IMR-90 (cell line): ENCODE results near the gene PTK7. TPM values are rescaled to one million over a fixed set of nuclear protein-coding genes. Genes with fewer than 3 reads are reported as not detected.

Experiments used
- ATAC-seq: fragments of 200-7000 bp; cut with Tn5 transposase; 2 replicates; pipeline ENCODE4 v1.9.1; 2020; ENCODE audit warnings: low read depth, mild to moderate bottlenecking, moderate library complexity
- BruUV-seq: library from RNA; stranded (reverse); fragments of 400-500 nt; replicated peaks from 2 replicates; lab custom pipeline; 2021; lab: Mats Ljungman, UMichigan
- CTCF ChIA-PET: fragments of 300-600 bp; formaldehyde crosslinking; extraction: SDS; loops from one replicate; lab custom pipeline; 2021; ENCODE audit warnings: antibody characterized with exemption; lab: Yijun Ruan, JAX
- POLR2A ChIA-PET: fragments of 300-600 bp; sonication (Branson Sonifier 250); formaldehyde crosslinking; loops from one replicate; lab custom pipeline; 2022; ENCODE audit warnings: antibody characterized with exemption; ENCODE audit not compliant: unreplicated experiment; lab: Charles Lee
- DNase-seq: peaks from one replicate; pipeline ENCODE4 v3.0.0; 2013
- H2AFZ ChIP-seq: replicated peaks from 2 replicates; pipeline ENCODE3; 2013; ENCODE audit warnings: low read length, mild to moderate bottlenecking; ENCODE audit not compliant: poor library complexity
- H2AK5ac ChIP-seq: 2 replicates; pipeline ENCODE4 v1.6.1; 2013; ENCODE audit warnings: low read depth, low read length, inconsistent platforms
- H2AK9ac ChIP-seq: replicated peaks from 2 replicates; pipeline ENCODE3; 2013; ENCODE audit warnings: mild to moderate bottlenecking, low read depth, low read length, moderate library complexity; ENCODE audit not compliant: poor library complexity
- H2BK120ac ChIP-seq: 2 replicates; pipeline ENCODE4 v1.6.1; 2013; ENCODE audit warnings: low read depth, low read length, inconsistent platforms
- H2BK15ac ChIP-seq: 3 replicates; pipeline ENCODE4 v1.6.1; 2013; ENCODE audit warnings: low read depth, low read length, inconsistent platforms
- H2BK20ac ChIP-seq: 2 replicates; pipeline ENCODE4 v1.6.1; 2013; ENCODE audit warnings: low read depth, mild to moderate bottlenecking, inconsistent platforms, low read length, moderate library complexity
- H2BK5ac ChIP-seq: 2 replicates; pipeline ENCODE4 v1.6.1; 2013; ENCODE audit warnings: mild to moderate bottlenecking, low read depth, low read length, inconsistent platforms; ENCODE audit not compliant: poor library complexity, severe bottlenecking
- H3K14ac ChIP-seq: replicated peaks from 2 replicates; pipeline ENCODE4 v1.6.1; 2013; ENCODE audit warnings: low read depth, low read length, inconsistent platforms
- H3K18ac ChIP-seq: 2 replicates; pipeline ENCODE4 v1.6.1; 2013; ENCODE audit warnings: low read depth, low read length, control low read depth
- H3K23ac ChIP-seq: 2 replicates; pipeline ENCODE4 v1.6.1; 2013; ENCODE audit warnings: low read depth, low read length, inconsistent platforms
- H3K27ac ChIP-seq: 2 replicates; pipeline ENCODE4 v1.5.1; 2013; ENCODE audit warnings: mild to moderate bottlenecking, control low read depth, low read length; ENCODE audit not compliant: insufficient read depth
- H3K27me3 ChIP-seq: 2 replicates; pipeline ENCODE4 v1.6.1; 2013; ENCODE audit warnings: low read length; ENCODE audit not compliant: control insufficient read depth, insufficient read depth
- H3K36me3 ChIP-seq: 2 replicates; pipeline ENCODE4 v1.6.1; 2013; ENCODE audit warnings: low read length, mixed read lengths; ENCODE audit not compliant: control insufficient read depth, insufficient read depth
- H3K4ac ChIP-seq: 2 replicates; pipeline ENCODE4 v1.6.1; 2013; ENCODE audit warnings: low read depth, low read length, inconsistent platforms
- H3K4me1 ChIP-seq: 2 replicates; pipeline ENCODE4 v1.6.1; 2013; ENCODE audit warnings: low read length, mixed read lengths; ENCODE audit not compliant: control insufficient read depth, insufficient read depth
- H3K4me2 ChIP-seq: 2 replicates; pipeline ENCODE4 v1.6.1; 2013; ENCODE audit warnings: low read depth, mild to moderate bottlenecking, control low read depth, low read length, moderate library complexity
- H3K4me3 ChIP-seq: 2 replicates; pipeline ENCODE4 v1.5.1; 2013; ENCODE audit warnings: low read depth, mild to moderate bottlenecking, control low read depth, low read length, moderate library complexity; ENCODE audit not compliant: insufficient read depth
- H3K56ac ChIP-seq: 2 replicates; pipeline ENCODE4 v1.6.1; 2013; ENCODE audit warnings: low read length, inconsistent platforms; ENCODE audit not compliant: insufficient read depth; ENCODE audit errors: extremely low read depth
- H3K79me1 ChIP-seq, 2 experiments: 2 replicates each; pipeline ENCODE4 v1.6.1; 2013; ENCODE audit warnings: low read length in 2 of 2, inconsistent platforms in 1 of 2, low read depth in 1 of 2
- H3K9ac ChIP-seq: 2 replicates; pipeline ENCODE4 v1.6.1; 2013; ENCODE audit warnings: low read depth, low read length, control low read depth
- H3K9me1 ChIP-seq: 2 replicates; pipeline ENCODE4 v1.6.1; 2013; ENCODE audit warnings: low read length, inconsistent platforms; ENCODE audit not compliant: insufficient read depth
- H3K9me3 ChIP-seq: 2 replicates; pipeline ENCODE4 v1.6.1; 2013; ENCODE audit warnings: low read length; ENCODE audit not compliant: control insufficient read depth, insufficient read depth
- H4K20me1 ChIP-seq: 2 replicates; pipeline ENCODE4 v1.6.1; 2013; ENCODE audit warnings: low read length, inconsistent platforms; ENCODE audit not compliant: insufficient read depth
- H4K5ac ChIP-seq: 2 replicates; pipeline ENCODE4 v1.6.1; 2013; ENCODE audit warnings: mild to moderate bottlenecking, low read depth, low read length, control low read depth
- H4K8ac ChIP-seq, 2 experiments: 2 replicates each; pipeline ENCODE4 v1.6.1; 2013; ENCODE audit warnings: low read depth in 2 of 2, low read length in 2 of 2, control low read depth in 1 of 2, inconsistent platforms in 1 of 2
- H4K91ac ChIP-seq: 2 replicates; pipeline ENCODE4 v1.6.1; 2013; ENCODE audit warnings: low read depth, low read length, inconsistent platforms; ENCODE audit not compliant: insufficient read depth
- BHLHE40 ChIP-seq: fragments of 150-350 bp; IDR thresholded peaks from 2 replicates; pipeline ENCODE4 v1.6.1; 2016; ENCODE audit warnings: mild to moderate bottlenecking, low read depth, low read length
- CEBPB ChIP-seq: IDR thresholded peaks from 2 replicates; pipeline ENCODE4 v1.6.1; 2012; ENCODE audit warnings: low read depth, low read length, improper control_type of control experiment
- CHD1 ChIP-seq: IDR thresholded peaks from 2 replicates; pipeline ENCODE4 v1.6.1; 2012; ENCODE audit warnings: low read depth, low read length, improper control_type of control experiment
- MAFK ChIP-seq: IDR thresholded peaks from 2 replicates; pipeline ENCODE4 v1.6.1; 2012; ENCODE audit warnings: low read depth, low read length, improper control_type of control experiment
- MXI1 ChIP-seq: IDR thresholded peaks from 2 replicates; pipeline ENCODE4 v1.6.1; 2012; ENCODE audit warnings: low read depth, mild to moderate bottlenecking, low read length, moderate library complexity, borderline replicate concordance
- POLR2A ChIP-seq: IDR thresholded peaks from 2 replicates; pipeline ENCODE4 v1.6.1; 2012; ENCODE audit warnings: mild to moderate bottlenecking, low read depth, low read length
- RAD21 ChIP-seq: IDR thresholded peaks from 2 replicates; pipeline ENCODE4 v1.6.1; 2012; ENCODE audit warnings: low read length, improper control_type of control experiment
- RCOR1 ChIP-seq: IDR thresholded peaks from 2 replicates; pipeline ENCODE4 v1.6.1; 2012; ENCODE audit warnings: mild to moderate bottlenecking, low read length, improper control_type of control experiment; ENCODE audit not compliant: insufficient replicate concordance
- RFX5 ChIP-seq: IDR thresholded peaks from 2 replicates; pipeline ENCODE4 v1.8.0; 2012; ENCODE audit warnings: low read depth, mild to moderate bottlenecking, low read length, moderate library complexity
- SMC3 ChIP-seq: fragments of 150-350 bp; IDR thresholded peaks from 2 replicates; pipeline ENCODE4 v1.6.1; 2016; ENCODE audit warnings: low read depth, mild to moderate bottlenecking, antibody characterized with exemption, low read length, moderate library complexity
- WGBS, 2 experiments: methylation state at CpG; one replicate each; pipeline versions ENCODE4 v1.1.5 to v1.1.7; 2013; ENCODE audit warnings: missing lambda C conversion rate in 2 of 2; ENCODE audit not compliant: insufficient read length in 1 of 2; ENCODE audit errors: extremely low coverage in 2 of 2; 5-methylcytosine and 5-hydroxymethylcytosine counted together
- dilution Hi-C: fragments of 300-500 bp; cut with HindIII; formaldehyde crosslinking; loops from one replicate; pipeline ENCODE4 v1.14.3; 2018; ENCODE audit warnings: low sequenced_read_pairs; ENCODE audit not compliant: unreplicated experiment
- in situ Hi-C: fragments of 300-500 bp; cut with MboI; formaldehyde crosslinking; loops from 3 replicates; pipeline ENCODE4 v1.14.3; 2019; ENCODE audit warnings: low sequenced_read_pairs, inconsistent platforms, mixed read lengths
- intact Hi-C: fragments of 100-400 bp; cut with micrococcal nuclease; formaldehyde crosslinking; loops from 2 replicates; pipeline ENCODE4 v1.10.0; 2022
- polyA plus RNA-seq, 3 experiments: library from polyadenylated mRNA; depleted of rRNA; stranded (reverse); fragments of >200 nt; gene quantifications; 2 replicates each; pipeline ENCODE4 v1.2.3, GENCODE V29; 2012; ENCODE audit warnings: low replicate concordance in 1 of 3
- total RNA-seq: library from RNA; depleted of rRNA; stranded (reverse); fragments of >200 nt; gene quantifications from 2 replicates; pipeline ENCODE4 v1.2.3, GENCODE V29; 2012
- TF ChIP-seq, protein P1 (sequence below): fragments of 150-350 bp; IDR thresholded peaks from 2 replicates; pipeline ENCODE4 v1.6.1; 2017; ENCODE audit warnings: mild to moderate bottlenecking, antibody characterized with exemption, low read length, low read depth
- TF ChIP-seq, protein P2 (sequence below): conservative IDR thresholded peaks from 2 replicates; pipeline ENCODE4 v1.5.1; 2012; ENCODE audit warnings: mild to moderate bottlenecking, low read depth, low read length, improper control_type of control experiment
- TF ChIP-seq, protein P3 (sequence below): fragments of 150-350 bp; IDR thresholded peaks from 2 replicates; pipeline ENCODE4 v1.6.1; 2016; ENCODE audit warnings: low read depth, mild to moderate bottlenecking, low read length, moderate library complexity, borderline replicate concordance

PTK7 gene
- total and polyA plus RNA-seq, 2 of the 4 experiments (the other 2 are of a cell fraction) = 47.1 to 142 TPM

DNA sequence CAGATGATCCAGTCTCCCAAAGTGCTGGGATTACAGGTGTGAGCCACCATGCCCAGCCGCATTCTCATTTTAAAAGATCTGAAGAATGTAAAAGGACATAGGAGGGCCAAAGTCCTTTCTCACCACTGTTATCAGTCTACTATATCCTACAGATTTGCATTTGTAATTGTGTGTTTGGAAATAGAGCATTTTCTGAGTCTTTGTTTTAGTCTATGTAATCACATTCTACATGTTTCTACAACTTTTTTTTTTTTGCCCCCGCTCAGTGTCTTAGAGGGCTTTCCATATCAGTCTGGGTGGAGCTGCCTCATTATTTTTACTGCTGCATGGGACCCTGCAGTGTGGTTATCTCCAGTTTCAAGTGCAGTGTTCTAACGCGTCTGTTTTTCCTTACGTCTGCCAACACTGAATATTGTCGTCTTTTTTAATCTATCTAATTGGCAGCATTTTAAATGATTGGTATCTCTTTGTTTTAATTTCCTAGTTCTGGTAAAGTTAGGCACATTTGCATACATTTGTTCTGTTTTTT lies 113.7 kb downstream of the PTK7 start:
- Histone ChIP-seq H3K9ac (no peak overlapping the region), H2AK9ac (no peak overlapping the region), H2BK15ac (no peak overlapping the region), H3K27me3 (no peaks in the 10 kb centered on the region), H2BK20ac (no peak overlapping the region), H3K4ac (no peak overlapping the region), H2BK120ac (no peak overlapping the region), H3K9me1 (no peaks in the 10 kb centered on the region), H3K4me1 (no peaks in the 10 kb centered on the region), H3K18ac (no peak overlapping the region), H3K27ac (no peak overlapping the region), H3K4me2 (no peak overlapping the region), H3K79me1 (peaks cover 0 to 3% of the 10 kb centered on the region in 2 experiments; a peak in 1 of 4 replicates), H3K9me3 (no peaks in the 10 kb centered on the region), H2BK5ac (no peak overlapping the region), H4K91ac (no peak overlapping the region), H4K8ac (no peak overlapping the region), H4K20me1 (no peaks in the 10 kb centered on the region), H2AFZ (no peak overlapping the region), H3K14ac (no peak overlapping the region), H3K23ac (no peak overlapping the region), H3K56ac (no peak overlapping the region), H4K5ac (no peak overlapping the region), H3K4me3 (no peak overlapping the region), H2AK5ac (no peak overlapping the region), H3K36me3 (peaks cover 45% of the 10 kb centered on the region)
- no TSS peak for BruUV-seq
- CTCF ChIA-PET = interaction anchor here (0.5 to 0.6 kb wide), 2 partner anchors 98 to 292 kb away, joined by 3 read pairs; no protein-coding TSS in a partner anchor
- intact Hi-C loops (no loop called here), dilution Hi-C loops (no loop called here), in situ Hi-C loops (no loop called here)
- TF ChIP-seq CEBPB = no peak
- TF ChIP-seq MXI1 = no peak
- TF ChIP-seq, protein P1, sequence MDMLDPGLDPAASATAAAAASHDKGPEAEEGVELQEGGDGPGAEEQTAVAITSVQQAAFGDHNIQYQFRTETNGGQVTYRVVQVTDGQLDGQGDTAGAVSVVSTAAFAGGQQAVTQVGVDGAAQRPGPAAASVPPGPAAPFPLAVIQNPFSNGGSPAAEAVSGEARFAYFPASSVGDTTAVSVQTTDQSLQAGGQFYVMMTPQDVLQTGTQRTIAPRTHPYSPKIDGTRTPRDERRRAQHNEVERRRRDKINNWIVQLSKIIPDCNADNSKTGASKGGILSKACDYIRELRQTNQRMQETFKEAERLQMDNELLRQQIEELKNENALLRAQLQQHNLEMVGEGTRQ = no peak
- TF ChIP-seq, protein P2, sequence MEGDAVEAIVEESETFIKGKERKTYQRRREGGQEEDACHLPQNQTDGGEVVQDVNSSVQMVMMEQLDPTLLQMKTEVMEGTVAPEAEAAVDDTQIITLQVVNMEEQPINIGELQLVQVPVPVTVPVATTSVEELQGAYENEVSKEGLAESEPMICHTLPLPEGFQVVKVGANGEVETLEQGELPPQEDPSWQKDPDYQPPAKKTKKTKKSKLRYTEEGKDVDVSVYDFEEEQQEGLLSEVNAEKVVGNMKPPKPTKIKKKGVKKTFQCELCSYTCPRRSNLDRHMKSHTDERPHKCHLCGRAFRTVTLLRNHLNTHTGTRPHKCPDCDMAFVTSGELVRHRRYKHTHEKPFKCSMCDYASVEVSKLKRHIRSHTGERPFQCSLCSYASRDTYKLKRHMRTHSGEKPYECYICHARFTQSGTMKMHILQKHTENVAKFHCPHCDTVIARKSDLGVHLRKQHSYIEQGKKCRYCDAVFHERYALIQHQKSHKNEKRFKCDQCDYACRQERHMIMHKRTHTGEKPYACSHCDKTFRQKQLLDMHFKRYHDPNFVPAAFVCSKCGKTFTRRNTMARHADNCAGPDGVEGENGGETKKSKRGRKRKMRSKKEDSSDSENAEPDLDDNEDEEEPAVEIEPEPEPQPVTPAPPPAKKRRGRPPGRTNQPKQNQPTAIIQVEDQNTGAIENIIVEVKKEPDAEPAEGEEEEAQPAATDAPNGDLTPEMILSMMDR = no peak
- no peak for TF ChIP-seq RCOR1
- TF ChIP-seq, protein P3, sequence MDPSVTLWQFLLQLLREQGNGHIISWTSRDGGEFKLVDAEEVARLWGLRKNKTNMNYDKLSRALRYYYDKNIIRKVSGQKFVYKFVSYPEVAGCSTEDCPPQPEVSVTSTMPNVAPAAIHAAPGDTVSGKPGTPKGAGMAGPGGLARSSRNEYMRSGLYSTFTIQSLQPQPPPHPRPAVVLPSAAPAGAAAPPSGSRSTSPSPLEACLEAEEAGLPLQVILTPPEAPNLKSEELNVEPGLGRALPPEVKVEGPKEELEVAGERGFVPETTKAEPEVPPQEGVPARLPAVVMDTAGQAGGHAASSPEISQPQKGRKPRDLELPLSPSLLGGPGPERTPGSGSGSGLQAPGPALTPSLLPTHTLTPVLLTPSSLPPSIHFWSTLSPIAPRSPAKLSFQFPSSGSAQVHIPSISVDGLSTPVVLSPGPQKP = no peak
- TF ChIP-seq SMC3 = no peak
- no peak for TF ChIP-seq RFX5
- no peak for TF ChIP-seq RAD21
- no peak for TF ChIP-seq MAFK
- no peak for TF ChIP-seq BHLHE40
- no peak for TF ChIP-seq POLR2A
- TF ChIP-seq CHD1 = no peak
- DNase-seq = no peak
- no peak for ATAC-seq
- no CpG with 5 or more reads among the region's 6 CpGs for WGBS, 2 experiments
- POLR2A ChIA-PET = no interaction called here
